GM04504 (cell line): ENCODE measurements around the gene RBM18.

Experiments used
- DNase-seq: peaks from one replicate; pipeline ENCODE4 v3.0.0-alpha.2; 2012; ENCODE audit warnings: low read depth

The RBM18 gene, protein sequence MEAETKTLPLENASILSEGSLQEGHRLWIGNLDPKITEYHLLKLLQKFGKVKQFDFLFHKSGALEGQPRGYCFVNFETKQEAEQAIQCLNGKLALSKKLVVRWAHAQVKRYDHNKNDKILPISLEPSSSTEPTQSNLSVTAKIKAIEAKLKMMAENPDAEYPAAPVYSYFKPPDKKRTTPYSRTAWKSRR

DNA sequence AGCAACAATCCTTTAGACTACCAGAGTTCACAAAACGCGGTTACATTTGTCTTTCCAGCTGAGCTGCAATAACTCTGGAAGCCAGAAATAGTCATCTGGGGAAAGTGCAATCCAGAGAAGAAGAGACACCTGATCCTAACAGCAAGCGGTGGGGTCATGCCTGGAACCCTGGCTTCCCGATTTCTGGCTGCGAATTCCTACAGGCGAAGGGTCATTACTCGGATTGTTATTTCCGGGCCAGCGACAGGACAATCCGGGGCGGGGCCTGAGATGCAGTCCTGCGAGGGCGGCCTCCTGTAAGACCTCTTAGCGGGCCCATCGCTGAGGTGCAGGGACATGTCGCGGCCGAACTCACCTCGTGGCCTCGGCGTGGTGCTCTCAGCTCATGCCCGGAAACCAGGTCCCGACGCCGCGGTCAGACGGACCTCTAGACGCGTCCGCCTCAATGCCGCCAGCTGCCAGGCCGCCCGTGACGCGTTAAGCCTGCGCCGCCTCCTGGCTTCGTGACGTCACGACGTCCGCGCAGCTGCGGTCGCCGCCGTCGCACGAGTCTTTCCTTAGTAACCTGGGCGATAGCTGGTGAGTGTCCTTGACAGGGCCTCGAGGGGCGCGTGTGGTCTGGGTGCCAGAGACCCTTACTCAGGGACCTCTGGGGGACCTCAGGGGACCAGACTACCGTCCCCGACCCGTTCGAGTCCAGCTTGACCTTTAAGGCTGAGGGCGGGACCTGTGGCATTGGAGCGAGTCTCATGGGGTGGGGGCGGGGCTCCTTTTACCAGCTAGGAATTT is at the start of gene RBM18, which contains the start of gene MRRF:
Gene RBM18, minus strand, starts transcription at position 481 of the 789 bp plus-strand sequence. CDS start 3,348 bp downstream, outside the sequence.
Gene MRRF, plus strand, starts transcription at position 523 of the 789 bp plus-strand sequence. CDS start 6,010 bp downstream, outside the sequence.
- DNase-seq: peak; percentile 79

DNA sequence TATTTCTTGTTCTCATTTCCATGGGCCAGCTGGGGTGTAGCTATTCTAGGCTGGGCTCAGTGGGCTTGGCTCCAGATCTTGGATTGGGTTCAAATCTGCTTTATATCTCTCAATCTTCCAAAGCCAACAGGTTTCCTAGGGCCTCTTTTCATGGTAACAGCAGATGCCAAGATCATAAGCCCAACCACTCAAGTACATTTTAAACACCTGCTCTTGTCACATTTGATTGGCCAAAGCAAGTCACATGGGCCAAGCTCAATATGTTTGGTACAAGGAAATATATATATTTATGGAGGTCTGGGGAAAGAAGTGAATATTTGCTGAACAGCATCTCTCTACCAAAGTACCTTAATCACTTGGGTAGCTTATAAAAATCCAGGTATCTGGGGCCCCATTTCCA is 49.5 kb upstream of the RBM18 start:
- no peak for DNase-seq

DNA sequence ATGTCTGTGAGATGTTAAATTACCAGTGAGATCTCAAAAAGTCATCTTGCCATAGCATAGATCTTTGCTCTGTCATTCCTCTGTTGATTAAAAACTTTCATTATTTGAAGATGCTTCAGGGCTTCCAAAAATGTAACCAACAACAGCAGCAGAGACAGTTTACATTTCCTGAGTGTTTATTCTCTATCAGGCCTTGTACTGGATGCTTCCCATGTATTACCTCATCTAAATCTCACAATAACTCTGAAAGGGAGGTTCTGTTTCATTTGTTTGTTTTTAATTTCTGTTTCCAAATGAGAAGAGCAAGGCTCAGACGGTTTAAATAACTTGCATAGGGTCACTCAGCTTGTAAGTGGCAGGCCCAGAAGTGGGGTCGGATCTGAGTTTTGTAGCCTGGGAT is 45.2 kb upstream of the RBM18 start:
- DNase-seq: no peak

DNA sequence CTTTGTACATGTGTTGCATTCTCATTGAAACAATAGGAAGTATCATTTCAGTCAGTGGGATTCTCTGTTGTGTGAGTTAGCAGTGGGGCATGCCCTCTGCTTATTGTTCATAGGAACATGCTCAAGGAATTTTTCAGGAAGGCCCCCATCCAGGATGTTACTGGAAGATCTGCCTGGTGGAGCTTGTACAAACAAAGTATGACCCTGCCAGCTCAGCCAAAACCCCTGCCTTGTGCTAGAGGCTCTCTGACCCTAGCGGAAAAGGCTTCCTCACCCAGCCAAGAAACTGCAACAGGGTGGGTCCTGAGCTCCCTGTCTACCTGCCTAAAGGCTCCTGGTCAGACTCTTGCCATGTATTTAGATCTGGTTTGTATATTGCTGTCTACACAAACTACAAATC is 43.3 kb upstream of the RBM18 start:
- DNase-seq: no peak

DNA sequence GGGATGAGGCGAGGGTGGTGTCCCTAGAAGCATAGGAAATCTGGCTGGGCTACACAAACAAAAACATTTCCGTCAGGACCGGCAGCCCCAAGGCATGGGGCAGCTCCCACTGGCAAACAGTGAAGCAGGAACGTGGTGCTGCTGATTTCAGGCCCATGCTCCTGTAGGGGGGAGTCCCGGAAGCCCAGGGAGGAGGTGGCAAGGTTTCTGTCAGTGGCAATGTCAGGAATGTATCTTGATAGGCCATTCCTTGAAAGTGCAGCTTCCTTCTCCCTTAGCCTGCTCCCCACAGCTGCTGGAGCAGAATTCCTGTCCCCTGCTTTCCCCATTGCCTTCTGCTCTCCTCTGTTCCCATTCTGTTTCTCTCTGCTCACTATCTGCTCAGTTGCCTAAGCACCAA is 42.4 kb upstream of the RBM18 start:
- DNase-seq: no peak

DNA sequence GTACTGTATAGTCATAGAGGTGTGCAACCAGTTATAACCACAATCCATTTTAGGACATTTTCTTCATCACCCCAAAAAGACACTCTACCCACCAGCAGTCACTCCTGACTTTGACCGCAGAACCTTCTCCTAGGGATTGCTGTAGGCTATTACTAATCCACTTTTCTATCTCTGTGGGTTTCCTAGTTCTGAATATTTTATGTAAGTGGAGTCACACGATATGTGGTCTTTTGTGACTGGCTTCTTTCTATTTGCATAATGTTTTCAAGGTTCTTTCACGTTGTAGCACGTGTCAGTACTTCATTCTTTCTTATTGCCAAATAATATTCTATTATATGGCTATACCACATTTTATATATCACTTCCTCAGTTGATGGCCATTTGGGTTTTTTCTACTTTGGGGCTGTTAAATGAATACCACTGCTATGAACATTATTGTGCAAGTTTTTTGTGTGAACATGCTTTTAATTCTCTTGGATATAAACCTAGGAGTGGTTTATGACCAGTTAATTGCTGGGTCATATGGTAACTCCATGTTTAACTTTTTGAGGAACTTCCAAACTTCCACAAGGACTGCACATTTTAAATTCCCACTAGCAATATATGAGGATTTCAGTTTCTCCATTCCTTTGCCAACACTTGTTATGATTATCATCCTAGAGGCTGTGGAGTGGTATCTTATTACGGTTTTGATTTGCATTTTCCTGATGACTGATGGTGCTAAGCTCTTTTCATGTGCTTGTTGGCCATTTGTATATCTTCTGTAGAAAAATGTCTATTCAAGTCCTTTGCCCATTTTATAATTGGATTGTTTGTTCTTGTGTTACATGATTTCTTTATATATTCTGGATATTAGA is 37.8 kb upstream of the RBM18 start:
- DNase-seq: no peak

DNA sequence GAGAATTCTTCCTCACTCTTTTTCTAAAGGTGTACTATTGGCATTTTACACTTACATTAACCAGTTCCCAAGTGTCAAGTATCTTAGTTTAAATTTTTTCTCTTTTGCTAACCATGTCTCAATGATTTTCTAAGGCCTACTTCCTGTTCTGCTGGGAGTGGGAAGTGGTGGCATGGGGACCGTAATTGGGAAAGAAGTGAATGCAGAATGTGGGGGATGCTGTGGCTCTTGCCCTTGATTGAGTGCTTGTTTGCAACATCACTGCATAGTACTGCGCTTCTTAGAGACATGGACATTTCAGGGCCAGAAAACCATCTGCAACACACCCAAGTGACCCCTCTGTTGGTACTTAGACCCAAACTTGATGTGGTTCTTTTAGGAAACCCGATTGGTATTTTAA is 32.9 kb upstream of the RBM18 start:
- DNase-seq: no peak

DNA sequence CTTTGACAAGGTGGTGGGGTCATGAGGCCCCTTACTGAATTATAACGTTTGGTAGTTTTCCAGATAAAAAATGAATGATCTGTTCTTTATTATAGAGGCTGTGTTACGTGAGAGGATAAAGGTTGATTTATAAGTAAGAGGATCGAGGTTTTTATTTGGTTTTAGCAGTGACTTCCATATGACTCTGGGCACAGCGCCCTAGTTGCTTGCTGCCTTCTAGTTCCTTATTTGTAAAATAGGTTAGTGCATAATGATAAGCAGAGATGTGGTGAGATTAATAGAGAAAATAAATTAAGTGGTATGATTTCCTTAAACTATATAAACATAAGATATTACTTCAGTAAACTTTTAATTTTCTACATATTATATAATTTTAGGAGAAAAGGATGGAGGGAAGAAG is 29.9 kb upstream of the RBM18 start:
- no peak for DNase-seq

DNA sequence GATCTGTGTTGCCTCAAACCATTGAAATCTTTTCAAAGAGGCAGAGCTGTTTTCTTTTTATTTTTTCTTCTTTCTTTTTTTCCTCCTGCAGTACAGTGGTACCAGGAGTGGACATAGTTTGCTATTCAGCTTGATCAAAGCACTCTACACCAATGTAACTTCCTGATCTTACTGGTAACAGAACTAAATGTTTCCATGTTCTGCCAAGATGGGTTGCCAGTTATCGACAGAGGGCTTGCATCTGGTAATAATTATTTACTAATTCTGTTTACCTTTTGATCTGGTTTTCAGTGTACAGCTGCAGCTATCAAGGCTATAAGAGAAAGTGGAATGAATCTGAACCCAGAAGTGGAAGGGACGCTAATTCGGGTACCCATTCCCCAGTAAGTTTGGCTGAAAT is 26.8 kb upstream of the RBM18 start:
- no peak for DNase-seq

DNA sequence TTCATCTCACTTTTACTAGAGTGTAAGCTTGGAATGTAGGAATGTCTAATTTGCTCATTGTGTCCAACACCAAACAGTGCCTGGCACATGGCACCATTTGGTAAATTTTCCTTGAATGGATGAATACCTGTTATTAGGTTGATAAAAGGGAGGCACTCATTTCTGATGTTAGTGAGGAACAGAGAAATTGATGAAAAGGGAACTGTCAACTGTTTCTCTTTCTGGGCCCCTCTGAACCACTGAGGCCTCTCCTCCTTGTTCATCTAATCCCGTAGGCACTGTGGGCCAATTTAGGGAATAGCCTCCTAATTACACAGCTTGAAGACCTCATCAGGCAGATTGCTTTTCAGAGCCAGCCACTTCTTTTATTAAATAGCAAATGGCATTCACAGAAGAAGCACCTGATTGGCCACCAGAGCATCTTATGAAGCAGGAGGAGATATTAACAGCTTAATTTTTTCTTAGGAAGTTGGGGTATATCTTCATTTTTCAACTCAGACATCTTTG is 22.6 kb upstream of the RBM18 start:
- no peak for DNase-seq

DNA sequence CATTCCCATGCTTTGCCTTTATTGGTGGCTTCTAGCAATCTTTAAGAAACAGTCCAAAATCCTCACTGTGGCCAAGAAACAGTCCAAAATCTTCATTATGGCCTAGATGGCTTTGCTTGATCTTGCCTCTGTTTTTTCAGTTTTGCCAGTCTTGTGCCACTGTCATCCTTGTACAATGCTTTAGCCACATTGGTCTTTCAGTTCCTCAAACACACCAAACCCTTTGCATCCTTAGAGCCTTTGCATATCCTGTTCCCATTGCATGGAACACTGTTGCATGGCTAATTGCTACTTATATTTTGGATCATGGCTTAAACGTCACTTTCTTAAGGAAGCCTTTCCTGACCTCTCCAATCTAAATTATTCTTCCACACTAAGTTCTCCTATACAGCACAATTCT is 22.1 kb upstream of the RBM18 start:
- no peak for DNase-seq

DNA sequence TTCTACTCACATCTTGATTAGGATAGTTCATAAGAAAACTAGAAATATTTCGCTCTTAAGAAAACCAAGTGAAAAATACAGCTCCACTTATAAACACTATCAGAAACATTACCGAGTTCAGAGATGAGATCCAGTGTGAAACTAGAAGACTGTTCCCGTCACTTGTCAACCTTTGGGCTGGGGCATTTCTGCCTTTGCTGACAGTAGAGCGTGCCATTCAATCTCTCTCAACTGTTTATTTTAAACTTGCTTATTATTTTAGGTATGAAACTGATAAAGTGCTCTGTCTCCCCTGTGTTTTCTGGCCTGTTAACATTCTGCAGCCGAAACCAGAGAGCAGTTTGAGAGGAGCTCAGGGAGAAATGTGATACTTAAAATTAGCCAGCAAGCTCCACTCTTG is 16.7 kb upstream of the RBM18 start:
- DNase-seq: no peak

DNA sequence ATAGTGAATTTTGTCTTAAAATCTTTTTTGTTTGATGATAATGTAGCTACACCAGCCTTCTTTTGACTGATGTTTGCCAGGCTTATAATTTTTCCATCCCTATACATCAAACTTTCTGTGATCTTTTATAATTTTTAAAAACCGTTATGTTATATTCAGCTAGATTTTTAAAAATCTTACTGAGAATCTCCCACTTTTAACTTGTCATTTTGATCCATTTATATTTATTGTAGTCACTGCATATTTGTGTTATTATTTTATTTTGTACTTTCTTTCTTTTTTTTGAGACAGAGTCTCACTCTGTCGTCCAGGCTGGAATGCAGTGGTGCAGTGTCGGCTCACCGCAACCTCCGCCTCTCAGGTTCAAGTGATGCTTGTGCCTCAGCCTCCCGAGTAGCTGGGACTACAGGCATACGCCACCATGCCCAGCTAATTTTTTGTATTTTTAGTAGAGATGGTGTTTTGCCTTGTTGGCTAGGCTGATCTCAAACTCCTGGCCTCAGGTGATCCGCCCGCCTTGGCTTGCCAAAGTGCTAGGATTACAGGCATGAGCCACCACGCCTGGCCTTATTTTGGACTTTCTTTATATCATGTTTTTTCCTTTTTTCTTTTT is 12.8 kb upstream of the RBM18 start:
- DNase-seq: no peak

DNA sequence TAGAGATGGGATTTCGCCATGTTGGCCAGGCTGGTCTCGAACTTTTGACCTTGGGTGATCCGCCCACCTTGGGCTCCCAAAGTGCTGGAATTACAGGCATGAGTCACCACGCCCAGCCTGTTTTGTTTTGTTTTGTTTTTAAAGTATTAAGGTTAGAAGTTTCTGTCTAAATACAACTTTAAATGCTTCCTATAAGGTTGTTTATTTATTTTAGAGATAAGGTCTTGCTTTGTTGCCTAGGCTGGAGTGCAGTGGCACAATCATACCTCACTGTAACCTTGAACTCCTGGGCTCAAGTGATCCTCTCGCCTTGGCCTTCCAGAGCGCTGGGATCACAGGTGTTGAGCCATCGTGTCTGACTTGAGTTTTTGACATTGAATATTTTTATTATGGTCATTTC is 11.5 kb upstream of the RBM18 start:
- no peak for DNase-seq

DNA sequence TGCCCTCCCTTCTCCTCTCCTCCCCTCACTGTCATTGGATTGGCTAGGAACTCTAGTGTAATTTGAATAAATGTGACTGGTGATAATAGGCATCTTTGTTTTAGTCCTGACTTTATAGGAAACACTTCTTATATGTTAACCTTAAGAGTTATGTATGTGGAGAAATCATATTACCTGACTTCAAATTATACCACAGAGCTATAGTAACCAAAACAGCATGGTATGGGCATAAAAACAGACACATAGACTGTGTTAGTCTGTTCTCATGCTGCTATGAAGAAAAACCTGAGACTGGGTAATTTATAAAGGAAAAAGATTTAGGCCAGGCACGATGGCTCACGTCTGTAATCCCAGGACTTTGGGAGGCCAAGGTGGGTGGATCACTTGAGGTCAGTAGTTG is 9.4 kb upstream of the RBM18 start:
- no peak for DNase-seq

DNA sequence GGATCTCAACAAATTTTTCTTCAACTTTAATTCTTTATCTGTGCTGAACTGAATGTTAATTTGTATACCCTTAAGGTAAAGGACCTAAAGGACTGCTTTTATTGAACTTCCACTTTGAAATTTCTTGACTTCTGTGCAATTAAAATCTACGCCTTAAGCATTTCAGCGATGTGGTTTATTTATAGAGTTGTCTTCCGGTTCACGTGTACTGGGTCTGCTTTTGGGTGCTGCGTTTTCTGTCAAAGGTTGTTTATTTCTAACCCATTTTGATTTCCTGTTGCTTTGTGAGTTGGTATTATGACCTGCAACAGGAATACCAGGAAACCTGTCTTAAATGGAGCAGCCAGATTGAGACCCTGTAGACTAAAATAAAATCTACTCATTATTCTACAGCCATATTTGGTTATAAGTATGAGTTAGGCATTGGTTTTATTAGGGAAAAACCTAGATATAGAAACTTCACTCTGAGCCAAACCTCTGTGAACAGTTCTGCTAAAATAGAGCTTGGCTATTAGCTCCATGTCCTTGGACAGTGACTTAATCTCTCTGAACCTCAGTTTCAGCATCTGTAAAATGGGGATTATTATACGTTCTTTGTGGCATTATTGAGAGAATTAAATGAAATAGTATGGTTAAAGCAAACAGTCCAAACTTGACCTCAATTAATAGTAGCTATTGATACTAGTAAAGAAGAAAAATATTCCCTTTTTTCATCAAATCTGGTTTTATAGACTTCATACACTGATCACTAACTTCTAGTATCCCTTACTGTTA is 3.6 kb upstream of the RBM18 start:
- no peak for DNase-seq

DNA sequence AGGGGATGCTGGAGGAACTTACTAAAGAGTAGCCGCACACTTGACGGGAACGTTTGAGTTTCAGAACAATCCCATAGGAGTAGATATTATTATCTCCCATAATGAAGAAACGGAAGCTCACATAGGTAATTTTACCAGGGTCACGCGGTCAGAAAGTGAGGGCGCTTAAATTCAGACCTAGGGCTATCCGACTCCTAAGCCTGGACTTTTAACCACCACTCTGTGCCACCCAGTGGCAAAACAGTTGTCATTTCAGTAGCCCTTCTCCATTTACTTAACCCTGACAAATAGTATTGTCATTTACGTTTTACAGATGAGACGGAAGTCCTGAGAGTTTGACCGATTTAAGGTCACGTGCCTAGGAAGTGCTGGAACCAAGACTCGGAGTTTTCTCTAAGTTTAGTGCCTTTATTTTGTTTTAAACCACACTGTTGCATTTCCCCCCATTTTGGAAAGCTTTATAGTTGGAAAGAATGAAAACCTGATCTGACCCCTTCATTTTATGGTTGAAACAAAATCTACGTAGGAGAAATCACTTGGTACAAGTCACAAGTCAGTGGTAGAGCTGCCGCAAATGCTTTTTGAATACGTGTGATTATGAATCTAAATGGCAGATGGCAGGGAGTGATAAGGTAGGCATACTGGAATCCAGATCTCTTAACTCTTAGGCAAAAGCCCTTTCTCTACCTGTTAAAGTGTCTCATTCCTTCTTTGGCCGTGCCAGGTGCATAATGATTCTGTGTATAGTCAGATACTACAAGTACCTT is 692 bp upstream of the RBM18 start:
- no peak for DNase-seq

DNA sequence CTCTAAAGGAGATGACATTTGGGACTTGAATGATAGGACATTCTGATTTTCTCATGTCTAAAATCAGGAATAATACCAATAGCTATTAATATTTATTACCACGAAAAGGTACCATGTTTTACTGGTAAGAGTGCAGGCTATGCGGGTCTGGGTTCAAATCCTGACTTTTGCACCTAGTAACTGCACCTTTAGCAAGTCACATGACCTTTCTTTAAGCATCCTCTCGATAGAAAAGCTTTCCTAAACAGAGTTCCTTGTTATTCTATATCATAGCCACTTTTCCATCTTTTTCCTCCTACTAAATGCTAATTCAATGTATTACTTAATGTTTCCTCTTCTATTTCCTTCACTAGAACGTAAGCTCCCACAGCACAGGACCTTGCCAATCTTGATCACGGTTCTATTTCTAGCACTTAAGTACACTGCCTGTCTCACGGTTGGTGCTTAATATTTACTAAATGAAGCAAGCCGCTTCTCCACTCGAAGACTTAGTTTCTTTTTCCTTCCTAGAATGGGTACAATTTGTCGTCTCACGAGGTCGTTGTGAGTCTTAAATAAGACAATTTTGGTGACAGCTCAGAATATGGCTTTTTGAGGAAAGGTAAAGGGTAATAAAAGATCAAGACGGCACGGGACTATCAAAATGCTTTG is 816 bp downstream of the RBM18 start:
- DNase-seq: no peak

DNA sequence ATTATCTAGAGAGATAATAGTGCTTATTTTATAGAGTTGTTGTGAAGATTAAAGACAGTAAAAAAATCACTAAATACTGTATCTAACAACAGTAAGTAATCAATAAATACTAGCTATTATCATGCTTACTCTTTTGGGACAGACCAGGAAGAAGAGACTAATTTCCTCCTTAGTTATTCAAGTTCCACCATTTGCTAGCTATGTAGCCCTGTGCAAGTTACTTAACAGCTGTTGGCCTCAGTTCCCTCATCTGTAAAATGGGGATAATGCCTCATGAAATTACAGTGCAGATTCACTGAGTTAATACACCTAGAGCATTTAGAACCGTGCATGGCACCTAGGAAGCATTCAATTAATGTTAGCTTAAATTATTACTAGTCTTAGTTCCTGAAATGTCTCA is 2.6 kb downstream of the RBM18 start:
- DNase-seq: no peak

DNA sequence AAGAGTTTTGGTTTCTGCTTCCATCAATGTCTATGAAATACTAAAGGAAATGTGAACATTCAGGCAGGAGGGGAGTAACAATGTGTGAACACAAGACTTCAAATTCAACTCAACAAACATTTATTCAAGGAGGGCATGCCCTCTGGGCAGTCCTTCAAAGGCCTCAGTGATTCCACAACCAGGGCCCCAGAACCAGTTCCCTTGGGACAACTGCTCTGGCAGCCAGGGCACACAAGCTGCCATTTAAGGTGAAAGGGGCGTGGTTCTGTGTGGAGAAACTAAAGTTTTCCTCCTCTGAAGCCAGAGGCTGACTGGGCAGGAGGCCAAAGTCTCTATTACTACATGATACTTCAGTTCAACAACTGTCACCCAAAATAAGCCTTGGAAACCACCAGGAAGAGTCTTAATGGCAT is 3.2 kb downstream of the RBM18 start:
- peak; percentile 35 for DNase-seq
